Measurements from ENCODE around the gene ALCAM. TPM values are rescaled to one million over a fixed set of nuclear protein-coding genes. Genes with fewer than 3 reads are reported as not detected.

ALCAM gene
- total and polyA plus RNA-seq, 2 of the 8 experiments (the other 6 are each of a cell fraction or from before 2014, with no cell fraction given): 10.8 to 33.0 TPM

- TF ChIP-seq CHD7 (IDR thresholded peaks at IDR 0.05; ENCODE audit: insufficient replicate concordance, low read length): no peak
Observed at GRCh38 chr3:105534491-105534890, 167.8 kb downstream of the ALCAM start (continued).

Data from H1 (cell line).